NK-92 (cell line): ENCODE measurements around the gene SLC38A10.

Experiments
- DNase-seq: peaks from one replicate; lab custom pipeline; 2025; ENCODE audit not compliant: unreplicated experiment; lab: John Stamatoyannopoulos, UW

SLC38A10 gene

DNA sequence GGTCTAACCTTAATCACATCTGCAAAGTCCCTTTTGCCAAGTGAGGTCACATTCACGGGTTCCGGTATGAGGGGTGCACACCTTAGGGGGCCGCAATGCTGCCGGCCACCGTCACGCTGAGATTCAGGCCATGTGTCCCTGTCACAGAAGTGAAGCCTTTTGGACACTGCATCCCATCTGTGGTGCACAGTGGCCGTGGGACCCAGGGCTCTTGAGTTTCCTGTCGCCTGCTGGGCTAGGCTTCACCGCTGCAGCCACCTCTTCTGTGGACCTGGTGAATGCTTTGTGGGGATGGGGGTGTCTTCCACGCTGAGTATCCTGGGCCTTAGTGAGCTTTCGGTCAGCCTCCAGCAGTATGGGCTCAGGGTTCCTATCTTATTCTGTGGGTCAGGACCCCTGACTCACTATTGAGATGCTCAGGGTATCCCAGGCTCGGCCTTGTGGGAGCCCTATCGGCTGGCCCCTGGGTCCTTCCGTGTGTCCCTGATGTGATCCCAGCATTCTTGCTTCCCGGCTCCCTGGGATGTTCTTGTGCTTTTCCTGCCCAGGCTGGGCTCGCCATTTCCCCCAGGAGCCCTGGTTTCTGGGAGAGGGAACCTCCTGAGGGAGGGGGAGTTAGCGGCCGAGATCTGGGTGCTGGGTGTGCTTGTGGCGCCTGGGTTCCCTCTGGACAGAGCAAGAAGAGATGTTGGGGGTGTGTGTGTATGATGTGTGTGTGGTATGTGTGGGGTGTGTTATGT, 4.9 kb upstream of the SLC38A10 start:
- DNase-seq = no peak

DNA sequence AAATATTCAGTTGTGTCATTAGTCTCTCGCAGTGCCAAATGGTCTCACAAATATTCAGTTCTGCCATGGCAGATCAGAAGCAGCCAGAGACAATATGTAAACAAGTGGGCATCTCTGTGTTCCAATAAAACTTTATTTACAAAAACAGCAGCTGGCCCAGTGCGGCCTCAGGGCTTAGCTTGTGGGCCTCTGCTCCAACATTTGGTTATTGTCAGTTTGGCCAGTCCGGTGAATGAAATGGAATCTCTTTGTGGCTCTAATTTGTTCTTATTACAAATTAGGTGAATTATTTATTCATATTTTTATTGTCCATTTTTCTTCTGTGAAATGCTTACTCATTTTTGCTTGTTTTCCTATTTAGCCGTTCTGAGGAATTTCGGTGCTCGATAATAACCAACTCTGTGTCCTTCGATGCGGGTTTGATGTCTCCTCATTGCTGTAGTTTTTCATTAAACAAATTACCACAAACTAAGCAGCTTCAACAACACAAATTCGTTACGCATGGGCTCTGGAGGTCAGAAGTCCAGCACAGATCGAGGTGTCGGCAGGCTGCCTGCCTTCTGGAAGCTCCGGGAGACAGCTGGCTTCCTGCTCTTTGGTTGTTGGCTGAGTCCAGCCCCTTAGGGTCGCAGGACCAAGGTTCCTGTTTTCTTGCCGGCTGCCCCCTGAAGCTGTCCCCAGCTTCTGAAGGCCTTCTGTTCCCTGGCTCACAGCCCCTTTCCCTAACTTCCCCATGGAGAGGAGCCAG, 4.1 kb upstream of the SLC38A10 start:
- no peak for DNase-seq

- DNase-seq = no peak
Measured at GRCh38 chr17:81298325-81298990, 3.4 kb upstream of the SLC38A10 start.

DNA sequence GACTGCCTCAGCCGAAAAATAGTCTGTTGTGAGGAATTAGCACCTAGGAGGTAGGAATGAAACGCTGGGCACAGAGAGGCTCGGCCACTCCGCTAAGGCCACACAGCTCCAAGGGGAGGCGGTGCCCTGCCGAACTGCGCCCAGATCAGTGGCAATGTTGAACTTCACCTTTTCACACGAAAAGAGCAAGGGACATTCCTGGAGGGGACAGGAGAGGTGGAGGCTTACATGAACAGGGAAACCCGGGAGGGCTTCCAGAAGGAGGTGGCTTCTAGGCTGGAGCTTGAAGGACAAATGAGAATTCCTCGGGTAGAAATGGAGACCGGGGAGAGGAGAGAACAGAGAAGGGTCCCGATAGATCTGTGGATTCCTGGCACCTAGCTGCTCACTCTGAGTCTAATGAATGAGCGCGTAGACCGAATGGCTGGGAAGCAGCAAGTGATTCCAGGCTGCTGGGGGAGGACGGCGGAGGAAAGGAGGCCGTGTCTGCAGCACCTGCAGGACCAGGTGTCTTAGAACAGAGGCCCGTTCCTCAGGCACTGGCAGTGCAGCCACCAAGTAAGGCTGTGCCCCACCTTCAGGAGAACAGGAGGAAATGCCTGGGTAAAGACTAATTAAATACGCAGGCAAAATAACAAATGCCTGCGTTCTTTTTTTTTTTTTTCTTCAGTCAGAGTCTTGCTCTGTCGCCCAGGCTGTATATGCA, 722 bp upstream of the SLC38A10 start:
- DNase-seq = no peak

- no peak for DNase-seq
Measured at GRCh38 chr17:81294512-81295030, 536 bp downstream of the SLC38A10 start.

DNA sequence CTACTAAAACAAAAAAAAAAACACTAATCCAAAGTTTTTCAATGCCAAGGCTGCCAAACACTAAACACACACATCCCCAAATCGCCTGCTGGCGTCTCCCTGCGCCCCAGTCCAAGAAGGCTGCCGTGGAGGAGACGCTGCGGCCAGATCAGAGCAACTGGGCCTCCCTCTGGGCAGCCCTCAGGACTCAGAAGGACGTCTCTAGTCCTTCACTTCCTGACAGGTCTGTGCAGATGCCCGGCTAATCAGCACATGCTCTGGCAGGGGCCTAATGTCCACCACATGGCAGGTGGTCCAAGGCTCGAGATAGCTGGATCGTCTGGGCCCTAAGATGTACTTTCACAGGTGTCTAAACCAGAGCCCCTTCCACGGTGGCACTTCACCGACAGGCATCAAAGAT, 2.7 kb downstream of the SLC38A10 start:
- no peak for DNase-seq

- DNase-seq = no peak
Measured at GRCh38 chr17:81291662-81292061, 3.4 kb downstream of the SLC38A10 start.

- DNase-seq = no peak
Measured at GRCh38 chr17:81290230-81290629, 4.9 kb downstream of the SLC38A10 start.

DNA sequence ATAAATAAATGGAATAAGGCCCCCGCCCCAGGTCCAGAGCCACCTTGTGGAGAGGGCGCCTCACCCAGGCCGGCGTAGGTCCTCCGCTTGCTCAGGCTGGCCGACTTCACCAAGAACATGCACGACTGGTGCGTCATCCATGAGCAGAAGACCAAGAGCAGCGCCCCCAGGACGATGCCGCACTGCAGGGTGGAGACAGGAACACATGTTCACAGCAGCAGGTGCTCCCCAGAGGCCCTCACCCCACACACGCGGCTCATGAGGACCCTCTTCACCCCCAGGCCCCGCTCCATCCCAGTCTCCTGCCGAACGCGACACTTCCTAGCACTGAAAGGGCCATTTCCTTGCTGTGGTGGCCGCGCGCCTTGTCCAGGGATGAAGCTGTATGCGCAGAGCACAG, 5.5 kb downstream of the SLC38A10 start:
- no peak for DNase-seq

DNA sequence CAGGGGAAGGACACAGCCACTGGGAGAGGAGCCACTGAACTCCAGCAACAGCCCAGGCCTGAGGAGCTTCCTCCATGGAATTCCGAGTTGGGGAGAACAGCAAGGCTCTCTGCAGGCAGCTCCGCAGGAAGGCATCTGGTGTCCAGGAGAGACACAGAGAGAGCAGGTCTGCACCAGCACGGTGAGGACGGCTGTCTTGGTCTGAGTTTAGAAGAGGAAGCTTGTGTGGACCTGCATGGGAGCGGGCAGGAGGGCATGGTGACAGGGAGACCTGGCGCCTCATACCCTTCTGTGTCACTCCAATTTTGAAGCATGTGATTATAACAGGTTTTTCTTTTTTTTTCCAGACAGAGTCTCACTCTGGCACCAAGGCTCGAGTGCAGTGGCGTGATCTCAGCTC, 6.4 kb downstream of the SLC38A10 start:
- DNase-seq = no peak

DNA sequence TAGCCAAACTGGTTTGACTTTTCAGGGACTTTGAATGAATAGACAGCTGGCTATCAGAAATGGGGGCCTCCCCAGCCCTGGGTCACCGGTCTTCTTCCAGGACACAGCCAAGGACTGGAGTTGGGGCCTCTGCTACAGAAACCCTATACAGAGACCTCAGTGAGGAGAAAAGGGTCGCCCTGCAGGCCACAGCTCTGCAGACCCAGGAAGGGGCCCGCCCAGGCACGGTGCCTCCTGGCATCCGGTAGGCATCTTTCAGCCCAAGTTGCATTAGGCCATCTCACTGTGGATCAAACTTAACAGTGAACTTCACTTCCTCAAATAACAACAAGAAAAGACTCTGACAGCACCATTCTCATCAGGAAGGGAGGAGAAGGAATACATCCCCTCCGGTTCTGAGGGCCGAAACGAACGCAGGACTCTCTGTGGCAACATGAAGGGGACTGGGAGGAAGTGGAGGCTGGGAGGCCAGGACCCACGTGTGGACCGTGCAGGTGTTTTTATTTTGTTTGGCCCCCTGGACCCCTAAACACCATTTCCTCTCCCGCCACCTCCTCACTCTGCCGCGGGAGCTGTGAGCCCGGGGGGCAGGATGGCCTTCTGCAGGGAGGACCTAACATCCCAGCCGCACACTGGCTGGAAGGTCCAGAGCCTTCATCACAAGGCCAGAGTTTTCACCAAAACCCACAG, 7.2 kb downstream of the SLC38A10 start:
- no peak for DNase-seq

DNA sequence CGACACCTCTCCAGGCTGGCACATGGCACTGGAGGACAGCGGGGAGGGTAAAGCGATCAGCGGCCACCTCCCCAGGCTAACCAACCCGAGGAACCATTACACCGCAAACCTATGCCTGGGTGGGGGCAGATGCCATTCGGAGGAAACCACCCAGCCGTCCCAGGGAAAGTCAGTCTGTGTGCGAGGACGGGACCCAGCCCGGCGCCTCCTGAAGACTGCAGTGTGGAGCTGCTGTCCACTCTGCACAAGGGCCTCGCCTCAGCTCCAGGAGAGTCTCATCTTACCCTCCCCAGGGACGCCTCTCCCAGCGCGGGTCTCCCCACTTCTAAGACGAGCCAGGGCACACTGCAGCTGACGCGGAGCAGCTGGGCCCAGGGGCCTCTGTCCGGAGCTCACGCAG, 8.0 kb downstream of the SLC38A10 start:
- DNase-seq = no peak

DNA sequence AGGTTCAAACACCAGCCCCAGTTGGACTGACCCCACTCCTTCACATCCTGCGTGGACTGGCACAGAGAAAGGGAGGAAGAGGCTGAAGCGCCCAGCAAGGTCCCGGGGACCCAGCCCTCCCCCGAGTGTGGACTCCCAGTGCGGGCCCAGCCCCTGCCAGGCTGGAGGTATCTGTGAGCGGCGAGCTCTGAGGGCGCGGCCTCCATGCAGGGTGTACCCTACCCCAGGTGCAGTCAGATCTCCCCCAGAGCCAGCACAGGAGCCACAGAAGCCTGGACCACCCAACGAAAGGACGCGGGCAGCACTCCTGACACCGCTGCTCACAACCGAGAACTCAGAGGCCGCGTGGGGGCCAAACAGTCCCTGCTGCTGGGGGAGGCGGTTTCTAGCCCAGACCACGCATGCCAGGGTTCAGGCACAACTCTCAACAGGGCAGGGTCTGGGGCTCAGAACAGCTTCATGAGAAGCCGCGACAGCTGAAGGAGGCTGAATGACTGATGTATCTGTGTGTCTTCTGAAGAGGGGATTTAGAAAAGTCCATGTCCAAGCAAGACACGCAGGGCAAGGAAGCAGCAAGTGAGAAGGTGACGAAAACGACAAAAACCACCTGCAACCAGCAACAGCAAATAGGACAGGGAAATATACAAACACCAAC, 8.5 kb downstream of the SLC38A10 start:
- DNase-seq = no peak

- DNase-seq = no peak
Measured at GRCh38 chr17:81285894-81286293, 9.2 kb downstream of the SLC38A10 start.

DNA sequence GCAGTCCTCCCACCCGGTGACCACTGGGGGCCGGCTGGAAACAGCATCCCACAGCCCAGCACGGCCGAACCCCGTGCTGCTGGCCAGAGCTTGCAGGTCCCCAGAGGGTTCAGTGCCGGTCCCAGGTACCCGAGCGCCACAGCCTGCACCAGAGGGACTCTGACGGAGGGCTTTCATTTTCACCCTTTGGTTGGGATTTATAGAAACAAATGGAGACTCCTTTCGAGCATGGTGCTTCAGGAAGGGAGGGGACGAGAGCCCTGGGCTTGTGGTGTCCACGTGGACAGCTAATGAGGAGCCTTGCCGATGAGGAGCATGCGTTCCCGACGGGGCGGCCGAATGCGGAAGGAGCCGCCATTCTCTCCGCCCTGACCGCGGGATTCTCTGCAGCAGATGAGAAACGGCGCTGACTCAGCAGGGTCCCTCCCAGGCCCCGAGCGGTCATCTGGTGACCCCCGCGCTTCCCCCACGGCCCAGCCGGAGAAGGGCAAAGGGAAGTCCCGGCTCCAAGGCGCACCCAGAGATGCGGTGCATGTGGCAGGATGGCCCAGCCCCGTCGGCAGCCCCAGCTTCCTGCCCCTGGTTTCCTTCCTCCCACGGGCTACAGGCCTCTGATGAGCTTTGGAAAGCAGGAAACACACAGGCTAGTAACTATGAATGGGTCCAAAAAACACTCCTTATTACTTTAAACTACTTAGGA, 9.8 kb downstream of the SLC38A10 start:
- no peak for DNase-seq

DNA sequence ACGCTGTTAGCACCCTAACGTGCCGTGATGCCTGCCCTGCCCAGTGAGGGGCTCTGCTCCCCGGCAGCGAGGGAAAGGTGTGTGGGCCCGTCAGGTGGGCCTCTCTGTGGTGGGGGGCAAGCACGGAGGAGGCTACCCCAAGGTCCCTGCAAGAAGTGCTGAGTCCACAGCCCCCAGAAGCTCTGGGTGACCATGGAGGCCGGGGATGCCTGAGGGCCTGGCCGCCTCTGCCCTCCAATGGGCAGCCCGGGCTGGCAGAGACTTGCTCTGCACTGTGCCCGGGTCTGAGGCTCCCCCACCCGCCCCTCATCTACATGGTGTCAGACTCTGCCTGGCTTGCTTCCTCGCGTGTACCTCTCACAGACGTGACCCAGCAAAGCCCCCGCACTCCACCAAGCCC, 12.2 kb downstream of the SLC38A10 start:
- no peak for DNase-seq

DNA sequence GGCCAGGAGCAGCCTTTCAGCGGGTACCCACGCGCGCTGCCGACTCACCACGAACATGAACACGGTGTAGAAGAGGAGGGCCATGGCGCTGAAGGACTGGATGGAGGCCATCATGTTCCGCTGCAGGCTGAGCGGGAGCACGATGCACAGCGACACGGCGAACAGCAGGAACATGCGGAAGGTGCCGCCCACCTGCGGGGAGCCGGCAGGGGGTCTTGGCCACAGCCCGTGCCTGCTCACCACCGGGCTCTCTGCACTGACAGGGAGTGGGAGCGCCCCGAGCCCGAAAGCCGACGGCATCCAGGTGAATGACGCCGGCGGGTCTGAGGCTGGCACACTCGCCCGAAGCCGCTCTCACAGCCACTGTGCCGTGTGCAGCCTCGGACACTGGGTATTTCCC, 13.0 kb downstream of the SLC38A10 start:
- no peak for DNase-seq

DNA sequence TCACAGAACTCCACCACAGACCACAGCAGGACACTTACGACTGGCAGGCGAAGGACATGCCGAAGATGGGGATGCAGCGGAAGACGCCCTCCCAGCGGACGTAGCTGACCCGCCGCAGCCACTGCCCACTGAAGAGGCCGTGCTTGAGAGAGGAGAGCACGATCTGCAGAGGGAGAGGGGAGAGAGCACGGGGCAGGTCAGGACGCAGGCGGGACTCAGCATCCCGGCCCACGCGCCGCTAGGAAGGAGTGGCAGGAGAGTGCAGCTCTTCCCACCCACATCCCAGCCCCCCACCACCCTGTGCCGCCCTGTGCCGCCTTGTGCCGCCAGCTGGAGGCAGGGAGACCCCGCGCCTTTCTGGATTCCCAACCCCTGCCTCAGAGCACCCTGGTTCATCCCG, 14.5 kb downstream of the SLC38A10 start:
- no peak for DNase-seq
